Measurements from ENCODE around the gene HDAC7.

The HDAC7 gene

DNA sequence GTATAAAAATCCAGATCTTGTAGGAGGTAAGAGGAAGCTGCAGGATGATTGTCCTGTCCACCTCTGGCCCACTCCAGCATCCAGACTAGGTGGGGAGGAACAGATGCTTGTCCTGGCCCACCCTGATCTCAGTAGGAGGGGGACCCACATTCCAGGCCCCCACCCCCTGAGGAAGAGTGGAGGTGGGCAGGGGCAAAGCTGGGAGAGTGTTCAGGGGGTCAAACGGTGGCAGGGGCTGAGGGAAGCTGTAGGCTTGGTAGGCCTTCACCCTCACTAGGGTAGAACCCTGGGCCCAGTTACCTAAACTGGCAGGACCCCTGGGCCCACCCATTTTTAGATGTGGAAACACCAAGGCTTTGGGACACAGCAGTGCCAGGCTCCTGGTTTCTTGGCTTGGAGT is 42.6 kb downstream of the HDAC7 start:
- no peak for DNase-seq

DNA sequence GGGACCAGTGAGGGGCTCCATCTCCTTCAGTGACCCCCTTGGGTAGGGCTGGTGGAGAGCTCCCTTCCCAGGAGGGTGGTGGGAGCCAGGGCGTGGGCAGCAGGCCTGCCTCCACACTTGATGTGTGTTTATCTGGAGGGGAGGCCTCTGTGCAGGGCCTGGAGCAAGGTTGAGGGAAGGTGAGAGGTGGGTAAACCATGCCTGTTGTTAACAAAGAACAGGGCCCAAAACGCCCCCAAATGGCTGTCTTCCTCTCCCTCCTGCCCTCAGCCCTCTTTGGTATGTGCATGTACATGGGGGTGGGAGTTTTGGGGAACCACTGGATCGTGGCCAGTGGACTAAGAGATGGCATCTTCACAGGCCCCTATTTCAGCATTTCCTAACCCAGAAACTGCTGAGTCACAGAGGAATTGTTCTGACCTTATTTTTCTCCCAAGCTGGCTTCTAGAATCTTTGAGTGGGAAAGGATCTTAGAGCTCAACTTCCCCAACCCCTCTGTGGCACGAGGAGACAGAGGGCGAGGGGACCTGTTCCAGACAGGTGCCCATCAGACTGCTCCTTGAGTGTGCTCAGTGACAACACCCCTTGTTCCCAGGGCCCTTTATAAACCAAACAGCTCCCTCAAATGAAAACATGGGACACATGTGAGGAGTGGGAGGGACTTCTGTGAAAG is 43.1 kb downstream of the HDAC7 start:
- DNase-seq = no peak

DNA sequence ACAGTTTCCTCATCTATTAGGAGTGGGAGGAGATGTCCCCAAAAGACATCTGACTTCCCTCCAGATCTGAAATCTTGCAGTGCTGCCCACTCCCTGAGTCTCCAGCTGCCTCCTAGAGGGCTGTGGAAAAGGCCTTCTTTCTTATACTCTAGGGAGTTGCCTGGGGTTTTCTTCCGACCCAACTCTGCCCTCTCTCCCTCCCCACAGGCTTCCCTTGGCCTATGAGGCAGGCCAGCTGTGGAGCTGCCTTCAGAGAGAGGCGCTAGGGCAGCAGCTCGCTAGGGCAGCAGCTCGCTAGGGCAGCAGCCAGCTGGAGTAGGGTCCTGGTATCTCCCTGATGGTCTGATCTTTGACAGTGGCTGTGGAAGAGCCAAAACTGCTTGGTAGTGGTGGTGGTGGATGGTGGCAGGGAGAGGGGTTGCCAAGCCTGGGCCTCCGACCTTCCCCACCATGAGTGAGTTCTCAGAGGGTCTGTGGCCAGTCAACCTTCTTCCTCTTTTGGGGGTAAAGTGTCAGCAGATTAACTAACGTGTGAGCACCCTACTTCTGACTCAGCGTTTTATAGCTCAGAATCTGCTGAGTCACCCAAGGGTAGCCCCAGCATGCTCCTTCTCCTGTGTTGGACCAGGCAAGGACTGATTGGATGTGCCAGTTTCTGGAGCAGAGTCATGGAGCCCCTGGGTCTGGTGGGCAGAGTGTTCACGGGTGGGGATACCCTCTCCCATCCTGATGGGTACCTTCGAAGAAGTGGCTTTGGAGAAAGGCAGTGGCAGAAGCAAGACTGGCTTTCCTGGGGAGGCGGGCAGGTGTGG is 44.4 kb downstream of the HDAC7 start:
- no peak for DNase-seq

DNA sequence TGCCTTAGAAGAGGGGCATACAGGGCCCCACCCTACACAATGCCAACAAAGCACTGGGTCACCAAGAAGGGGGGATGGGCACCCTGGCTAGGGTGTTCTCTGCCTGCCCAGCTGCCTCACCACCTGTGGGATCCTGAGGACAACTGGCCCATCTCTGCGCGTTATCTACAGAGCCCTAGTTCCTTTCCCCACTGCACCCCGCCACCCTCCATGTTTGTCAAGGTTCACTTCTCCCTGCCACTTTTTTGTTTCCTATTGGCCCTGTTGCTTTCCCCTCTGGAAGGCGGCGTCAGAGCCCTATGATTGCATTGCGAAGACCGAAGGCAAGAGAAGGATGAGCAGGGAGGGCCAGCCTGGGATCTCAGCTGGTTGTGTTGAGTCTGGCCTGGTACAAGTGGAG is 45.0 kb downstream of the HDAC7 start:
- no peak for DNase-seq

DNA sequence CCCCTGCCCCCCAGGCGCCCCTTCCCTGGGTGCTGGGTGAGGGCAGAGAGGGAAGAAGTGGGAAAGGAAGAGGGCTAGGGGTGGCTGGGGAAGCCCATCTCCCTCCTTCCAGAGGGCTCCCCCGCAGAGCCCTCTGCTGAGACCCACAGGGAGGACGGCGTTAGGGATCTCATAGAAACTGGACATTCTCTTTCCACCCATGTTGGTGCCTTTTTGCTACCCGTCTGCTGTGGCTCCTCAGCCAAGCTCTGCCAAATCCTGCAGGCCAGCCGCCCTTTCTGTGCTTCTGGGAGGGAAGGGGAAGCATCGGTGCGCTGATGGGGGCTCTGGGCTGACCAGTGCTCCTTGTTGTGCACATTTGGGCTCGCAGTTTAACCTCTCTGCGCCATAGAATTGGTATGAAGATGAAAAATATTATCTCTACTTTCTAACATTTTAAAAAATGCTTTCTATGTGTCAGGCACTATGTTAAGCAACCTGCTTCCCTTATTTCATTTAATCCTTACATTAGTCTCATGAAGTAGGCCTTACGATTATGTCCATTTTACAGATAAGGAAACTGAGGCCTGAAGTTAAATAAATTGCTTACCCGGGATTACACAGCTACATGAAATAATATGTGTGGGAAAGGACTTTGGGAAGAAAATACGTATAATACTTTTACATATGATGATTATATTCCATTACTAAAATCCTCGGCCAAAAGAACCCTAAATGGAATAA is 45.7 kb downstream of the HDAC7 start:
- no peak for DNase-seq

DNA sequence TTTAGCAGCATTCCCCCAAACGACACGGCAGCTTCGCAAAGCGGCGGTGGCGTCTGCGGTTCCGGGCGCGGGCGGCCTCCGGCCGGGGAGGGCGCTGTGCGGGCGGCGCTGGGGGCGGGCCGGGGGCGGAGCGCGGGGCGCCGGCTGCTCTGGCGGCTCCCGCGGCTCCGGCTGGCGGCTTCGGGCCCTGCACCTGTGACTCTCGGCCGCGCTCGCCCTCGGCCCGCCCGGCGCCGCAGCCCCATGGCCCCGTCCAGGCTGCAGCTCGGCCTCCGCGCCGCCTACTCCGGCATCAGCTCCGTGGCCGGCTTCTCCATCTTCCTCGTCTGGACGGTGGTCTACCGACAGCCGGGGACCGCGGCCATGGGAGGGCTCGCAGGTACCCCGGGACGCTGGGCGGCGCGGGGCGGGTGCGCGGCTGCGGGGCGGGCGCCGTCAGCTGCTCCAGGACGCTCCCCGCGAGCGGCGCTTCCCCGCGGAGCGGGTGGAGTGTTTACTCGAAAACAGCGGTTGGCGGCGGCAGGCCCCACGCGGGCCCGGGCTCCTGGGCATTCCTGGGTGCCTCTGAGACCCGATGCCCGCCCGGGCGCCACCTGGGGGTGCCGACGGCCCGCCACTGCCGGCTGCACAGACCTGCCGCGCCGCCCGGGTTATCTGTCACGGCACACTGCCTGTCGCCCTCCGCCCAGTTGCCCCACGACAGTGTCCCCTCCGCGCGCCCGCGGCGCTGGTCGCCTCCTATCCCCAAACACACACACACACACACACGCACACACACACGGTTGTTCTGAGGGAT is 46.4 kb downstream of the HDAC7 start, which contains the start of gene SLC48A1:
Gene SLC48A1, plus strand, starts transcription at position 177 of the 796 bp plus-strand sequence. Its CDS starts 67 bp downstream, at position 244.
- peak; percentile 57 for DNase-seq

DNA sequence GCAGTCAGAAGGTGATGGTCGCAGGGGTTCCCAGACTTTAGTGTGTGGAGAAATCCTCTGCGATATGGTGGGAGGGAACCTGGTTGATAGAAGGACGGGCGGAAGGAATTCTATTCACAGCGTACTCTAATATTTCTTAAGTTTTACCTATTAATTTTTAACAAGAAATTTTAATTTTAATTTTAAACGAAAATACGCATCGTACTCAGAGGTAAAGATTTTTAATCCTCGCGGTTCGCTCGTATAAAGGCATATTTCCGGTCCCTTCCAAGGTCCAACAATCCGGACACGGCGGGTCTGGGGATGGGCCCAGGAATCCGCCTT is 47.0 kb downstream of the HDAC7 start:
- no peak for DNase-seq

DNA sequence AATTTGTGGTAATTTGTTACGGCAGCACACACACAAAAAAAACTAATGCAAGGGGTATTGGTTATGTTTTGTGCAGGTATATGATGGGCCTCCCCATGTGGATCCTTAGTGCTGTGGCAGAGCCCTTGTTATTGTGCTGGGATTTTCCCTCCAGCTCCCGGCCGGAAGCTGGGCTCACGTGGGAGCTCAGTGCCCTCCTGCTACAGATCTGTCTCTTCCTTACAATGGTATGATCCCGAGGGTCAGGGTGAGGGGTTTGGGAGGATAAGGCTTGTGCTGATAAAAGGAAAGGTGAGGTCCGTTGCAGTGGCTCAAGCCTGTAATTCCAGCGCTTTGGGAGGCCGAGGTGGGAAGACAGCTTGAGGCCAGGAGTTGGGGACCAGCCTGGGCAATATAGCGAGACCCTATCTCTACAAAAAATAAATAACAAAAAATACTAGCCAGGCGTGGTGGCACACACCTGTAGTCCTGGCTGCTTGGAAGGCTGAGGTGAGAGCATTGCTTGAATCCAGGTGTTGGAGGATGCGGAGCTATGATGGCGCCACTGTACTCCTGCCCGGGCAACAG is 47.5 kb downstream of the HDAC7 start:
- DNase-seq = no peak

DNA sequence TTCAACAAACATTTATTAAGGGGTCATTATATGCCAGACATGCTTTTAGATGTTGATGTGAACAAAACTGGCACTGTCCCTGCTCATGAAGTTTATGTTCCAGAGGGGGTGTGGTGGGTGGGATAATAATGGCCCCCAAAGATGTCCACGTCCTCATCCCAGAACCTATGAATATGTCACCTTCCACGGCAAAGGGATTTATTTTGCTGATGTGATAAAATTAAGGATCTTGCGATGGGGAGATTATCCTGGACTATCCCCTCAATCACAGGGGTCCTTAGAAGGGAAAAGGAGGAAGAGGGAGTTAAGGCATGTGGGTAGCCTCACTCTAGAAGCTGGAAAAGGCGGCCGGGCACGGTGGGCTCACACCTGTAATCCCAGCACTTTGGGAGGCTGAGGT is 48.4 kb downstream of the HDAC7 start:
- DNase-seq = no peak

DNA sequence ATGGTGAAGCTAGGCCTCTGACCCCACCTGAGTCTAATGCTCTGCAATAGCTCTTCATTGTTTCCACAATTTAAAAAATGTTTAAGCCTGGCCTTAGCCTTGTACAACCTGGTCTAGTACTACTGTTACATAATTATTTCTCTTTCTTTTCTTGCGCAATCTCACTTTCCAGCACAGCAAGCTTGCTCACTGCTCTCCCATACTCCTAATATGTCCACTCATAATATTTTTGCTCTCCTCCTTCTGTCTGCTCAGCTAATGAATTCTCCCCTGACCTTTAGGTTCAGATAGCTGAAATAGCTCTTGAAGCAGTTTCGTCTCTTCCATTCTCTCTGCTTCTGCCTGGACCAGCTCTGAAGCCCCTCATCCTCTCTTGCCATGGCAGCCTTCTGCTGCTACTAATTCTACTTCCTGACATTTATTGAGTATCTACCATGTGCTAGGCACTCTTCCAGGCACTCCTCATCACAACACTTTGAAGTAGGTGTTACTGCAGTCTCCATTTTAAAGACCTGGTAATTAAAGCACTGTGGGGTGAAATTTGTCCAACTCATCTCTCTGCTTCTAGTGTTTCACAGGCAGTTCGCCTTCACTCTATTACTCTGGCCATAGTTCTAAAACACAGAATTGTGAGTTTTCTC is 49.5 kb downstream of the HDAC7 start:
- DNase-seq = peak; percentile 82

DNA sequence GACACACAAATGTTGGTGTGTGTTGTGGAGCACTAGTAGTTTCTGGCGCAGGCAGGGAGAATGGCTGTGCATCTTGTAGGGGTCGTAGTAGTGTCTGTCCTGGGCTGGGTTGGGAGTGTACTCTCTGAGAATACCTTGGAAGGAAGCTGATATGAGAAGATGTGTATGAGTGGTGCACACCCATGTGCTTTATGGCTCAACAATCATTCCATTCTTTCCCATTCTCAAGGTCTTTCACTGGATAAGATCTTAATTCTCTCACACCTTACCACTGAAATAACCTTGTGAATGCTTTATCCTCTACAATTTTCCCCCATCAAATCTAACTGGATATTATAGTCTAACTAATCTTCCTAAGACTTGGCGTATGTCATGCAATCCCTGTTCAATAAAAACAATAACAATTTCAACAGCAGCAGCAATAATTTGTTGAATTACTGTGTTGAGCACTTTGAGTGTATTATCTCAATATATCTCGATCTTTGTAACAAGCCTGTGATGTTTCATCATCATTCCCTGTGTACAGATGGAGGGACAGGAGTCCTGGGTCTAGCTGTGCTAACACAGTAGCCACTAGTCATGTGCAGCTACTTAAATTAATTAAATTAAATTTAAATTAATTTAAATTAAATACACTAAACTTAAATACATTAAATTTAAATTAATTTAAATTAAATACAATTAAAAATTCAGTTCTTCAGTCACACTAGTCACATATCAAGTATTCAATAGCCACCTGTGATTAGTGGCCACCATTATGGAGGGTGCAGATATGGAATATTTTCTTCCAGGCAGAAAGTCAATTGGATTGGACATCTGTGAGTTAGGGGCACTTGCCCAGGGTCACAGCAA is 50.2 kb downstream of the HDAC7 start:
- no peak for DNase-seq

DNA sequence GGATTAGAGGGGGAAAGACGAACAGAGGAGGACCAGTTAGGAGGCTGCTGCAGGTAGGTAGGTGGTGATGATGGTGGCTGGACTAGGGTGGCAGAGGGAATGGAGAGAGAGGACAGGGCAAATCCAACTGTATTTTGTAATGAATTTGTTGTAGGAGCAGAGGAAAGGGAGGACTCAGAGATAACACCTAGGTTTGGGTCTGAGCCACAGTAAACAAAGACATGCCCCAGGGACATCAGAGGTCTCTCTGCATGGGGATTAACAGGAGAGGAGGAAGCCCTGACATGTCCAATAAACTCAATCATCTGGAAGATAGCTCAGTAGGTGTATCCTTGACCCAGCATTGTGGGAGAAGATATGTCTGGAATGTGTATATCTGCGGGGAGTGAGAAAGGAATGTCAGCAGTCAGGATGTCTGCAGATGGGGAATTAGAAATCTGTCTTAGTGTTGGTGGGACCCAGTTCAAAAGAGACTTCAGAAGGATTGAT is 51.3 kb downstream of the HDAC7 start:
- peak; percentile 100 for DNase-seq

DNA sequence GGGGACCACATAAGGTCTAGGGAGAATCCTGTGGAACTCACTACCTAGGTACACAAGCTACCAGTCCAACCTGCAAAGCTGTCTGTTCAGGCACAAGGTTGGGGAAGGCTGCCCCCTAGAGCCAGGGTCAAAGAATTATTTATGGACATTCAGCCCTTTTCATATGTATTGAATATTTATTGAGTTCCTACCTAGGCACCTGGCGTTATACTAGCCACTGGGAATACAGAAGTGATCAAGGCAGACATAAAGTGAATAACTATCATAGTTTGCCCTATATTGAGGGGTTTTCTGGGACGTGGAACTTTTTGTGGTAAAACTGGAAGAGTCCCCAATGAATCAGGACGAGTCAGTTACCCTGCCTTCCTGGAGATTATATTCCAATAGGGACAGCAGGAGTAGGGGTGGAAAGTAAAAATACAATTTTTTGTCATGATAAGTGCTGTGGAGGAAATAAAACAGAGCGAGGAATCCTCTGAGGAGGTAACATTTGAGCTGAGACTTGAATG is 52.4 kb downstream of the HDAC7 start:
- DNase-seq = no peak

DNA sequence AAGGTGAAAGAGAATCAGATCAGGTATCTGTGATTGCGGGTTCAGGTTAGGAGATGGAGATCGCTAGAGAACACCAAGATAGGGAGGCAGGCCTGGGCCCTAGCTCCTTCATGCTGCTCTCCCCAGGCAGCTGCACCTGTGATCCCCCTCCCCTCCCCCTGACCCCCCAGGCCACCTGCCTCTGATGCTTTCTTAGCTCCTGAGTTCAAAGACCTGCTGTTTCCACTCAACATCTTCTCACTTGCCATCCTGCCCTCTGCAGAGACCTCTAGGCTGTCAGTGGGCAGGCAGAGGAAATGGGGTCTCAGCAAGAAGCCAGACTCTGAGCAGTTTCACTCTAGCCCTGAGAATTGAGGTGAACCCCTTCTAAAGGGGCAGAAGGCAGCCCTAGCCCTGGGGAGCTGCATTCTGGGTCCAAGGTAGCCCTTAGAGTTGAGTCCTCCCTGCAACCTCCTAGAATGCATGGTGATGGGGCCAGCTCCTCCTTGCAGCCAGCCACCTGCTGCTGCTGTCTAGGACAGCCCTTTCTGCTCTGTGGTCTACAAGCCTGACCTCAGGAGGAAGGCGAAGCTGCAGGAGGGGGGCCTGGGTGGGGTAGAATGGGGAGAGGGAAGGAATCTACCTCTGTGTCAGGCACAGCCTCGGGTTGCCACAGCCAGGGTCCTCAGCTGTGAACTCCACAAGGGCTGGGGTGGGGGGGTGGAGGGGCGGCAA is 53.0 kb downstream of the HDAC7 start:
- no peak for DNase-seq

DNA sequence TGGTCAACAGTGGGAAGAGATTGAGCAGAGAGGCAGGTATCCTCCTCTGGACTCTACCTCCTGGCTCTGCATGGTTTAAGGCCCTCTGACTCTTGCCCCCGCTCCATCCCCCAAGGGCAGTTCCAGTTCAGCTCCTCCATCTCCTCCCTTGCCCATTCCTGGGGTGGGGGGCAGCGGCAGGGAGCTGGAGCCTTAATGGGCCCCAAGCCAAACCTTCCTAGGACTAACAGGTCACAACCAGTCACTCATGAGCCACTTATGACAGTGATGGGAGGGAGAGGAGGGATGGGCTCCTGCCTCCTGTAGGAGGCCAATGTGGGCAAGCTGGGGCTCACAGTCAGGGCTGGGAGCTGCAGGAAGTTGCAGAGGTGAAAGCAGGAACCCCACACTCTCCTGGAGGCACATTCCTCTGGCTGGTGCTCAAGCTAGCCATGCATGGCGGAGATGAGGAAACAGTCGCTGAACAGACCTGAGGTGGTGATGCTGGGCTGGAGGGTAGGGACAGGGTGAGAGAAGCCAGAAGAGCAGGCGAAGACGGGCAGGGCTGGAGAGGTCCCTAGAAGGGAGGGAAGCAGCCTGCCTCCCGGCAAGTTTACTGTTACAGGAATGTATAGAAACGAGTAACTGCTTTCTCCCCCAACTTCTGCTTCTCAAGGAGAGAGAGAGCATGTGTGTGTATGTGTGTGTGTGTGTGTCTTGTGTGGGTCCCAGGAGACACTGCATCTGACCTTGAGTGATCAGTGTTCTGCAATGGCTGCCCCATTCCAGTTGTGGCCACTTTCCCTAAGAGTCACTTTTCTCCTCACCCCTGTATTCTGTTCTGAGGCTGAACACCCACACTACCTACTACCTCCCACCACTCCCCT is 56.0 kb downstream of the HDAC7 start:
- DNase-seq = peak; percentile 82

DNA sequence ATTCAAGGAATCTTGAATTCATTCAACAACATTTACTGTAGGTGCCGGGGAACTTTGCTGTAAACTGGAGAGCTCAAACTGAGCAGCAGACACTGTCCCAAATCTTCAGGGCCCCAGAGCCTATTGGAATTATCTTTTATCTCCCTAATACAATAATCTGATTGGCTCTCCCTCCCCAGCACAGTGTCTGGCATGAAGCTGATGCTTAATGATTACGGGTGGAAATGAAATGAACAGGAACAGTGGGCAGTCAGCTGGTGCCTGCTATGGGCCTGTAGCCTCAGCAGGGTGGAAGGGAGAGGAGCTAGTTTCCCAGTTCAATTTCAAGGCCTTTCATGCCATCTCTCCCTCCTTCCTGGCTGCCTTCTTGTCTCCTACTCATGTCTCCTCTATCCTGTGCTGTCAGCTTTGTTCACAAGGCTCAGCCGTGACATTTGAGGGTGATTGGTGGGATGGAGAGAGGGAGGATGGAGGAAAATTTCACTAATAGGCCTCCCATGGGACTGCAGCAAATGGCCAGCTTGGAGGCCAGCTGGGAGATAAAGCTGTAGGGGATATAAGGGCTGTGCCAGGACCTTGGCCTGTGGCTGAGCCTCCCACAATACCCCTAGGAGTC is 56.7 kb downstream of the HDAC7 start:
- DNase-seq = no peak

DNA sequence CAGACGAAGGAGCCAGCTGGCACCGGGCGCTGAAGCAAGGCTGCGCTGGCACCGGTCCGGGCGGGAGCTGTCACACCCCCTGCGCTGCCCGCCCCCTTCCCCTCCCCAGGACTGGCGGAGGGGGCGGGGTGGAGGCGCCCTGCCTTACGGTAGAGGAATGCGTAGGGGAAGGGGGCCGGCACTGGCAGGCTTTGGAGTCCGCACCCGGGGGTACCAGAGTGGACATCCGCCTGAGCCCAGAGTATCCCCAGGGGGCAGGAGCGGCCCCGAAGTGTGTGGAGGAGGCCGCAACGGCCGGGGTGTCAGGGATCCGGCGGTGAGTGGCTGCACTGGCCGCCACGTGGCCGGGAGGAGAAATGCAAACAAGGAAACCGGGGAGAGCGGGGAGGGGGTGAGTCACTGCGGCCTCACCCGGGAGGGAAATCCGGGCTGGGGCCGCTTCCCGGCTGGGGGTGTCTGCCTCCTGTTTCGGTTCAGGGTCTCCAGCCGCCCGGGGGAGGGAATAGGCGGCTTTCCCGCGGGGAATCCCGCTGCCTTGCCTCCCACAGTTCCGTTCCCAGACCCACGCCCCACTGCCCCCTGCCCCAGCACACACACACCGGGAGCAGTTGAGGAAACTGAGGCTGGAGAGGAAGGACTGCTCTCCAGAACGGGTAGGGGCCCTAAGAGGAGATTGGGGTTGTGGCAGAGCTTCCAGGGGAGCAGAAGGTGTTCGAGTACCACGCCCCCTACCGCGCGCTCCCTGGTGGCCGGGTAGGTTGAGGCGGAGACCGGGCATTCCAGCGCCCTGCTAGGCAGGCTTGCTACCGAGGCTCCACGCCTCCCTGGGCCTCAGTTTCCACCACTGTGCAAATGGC is 60.6 kb downstream of the HDAC7 start, which contains the start of gene RAPGEF3:
Gene RAPGEF3, minus strand, starts transcription at position 47 of the 857 bp plus-strand sequence. CDS start 324 bp downstream, outside the sequence.
- DNase-seq = peak; percentile 99

DNA sequence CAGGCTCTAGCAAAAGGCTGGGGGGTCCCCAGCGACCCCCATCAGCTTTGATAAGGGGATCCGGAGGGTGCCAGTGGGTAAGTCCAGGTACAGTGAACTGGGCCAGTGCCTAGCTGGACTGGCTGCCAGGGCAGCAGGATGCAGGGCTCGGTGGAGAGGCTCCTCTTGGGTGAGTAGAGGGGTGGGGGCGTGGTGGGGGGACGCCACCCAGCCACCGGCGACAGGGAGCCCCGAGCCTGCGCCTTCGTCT is 61.2 kb downstream of the HDAC7 start:
- DNase-seq = no peak

Measured in NCI-H226 (cell line).